GM10266 (cell line): ENCODE results near the gene C2CD4B.

Experiments used
- DNase-seq: peaks from one replicate; pipeline ENCODE4 v3.0.0; 2012; ENCODE audit errors: extremely low spot score
- TF ChIP-seq, protein P1 (sequence below): IDR thresholded peaks from 2 replicates; pipeline ENCODE4 v1.5.1; 2012; ENCODE audit warnings: mild to moderate bottlenecking, low read depth; ENCODE audit not compliant: control insufficient read depth, insufficient read depth; ENCODE audit errors: missing control alignments

C2CD4B gene

DNA sequence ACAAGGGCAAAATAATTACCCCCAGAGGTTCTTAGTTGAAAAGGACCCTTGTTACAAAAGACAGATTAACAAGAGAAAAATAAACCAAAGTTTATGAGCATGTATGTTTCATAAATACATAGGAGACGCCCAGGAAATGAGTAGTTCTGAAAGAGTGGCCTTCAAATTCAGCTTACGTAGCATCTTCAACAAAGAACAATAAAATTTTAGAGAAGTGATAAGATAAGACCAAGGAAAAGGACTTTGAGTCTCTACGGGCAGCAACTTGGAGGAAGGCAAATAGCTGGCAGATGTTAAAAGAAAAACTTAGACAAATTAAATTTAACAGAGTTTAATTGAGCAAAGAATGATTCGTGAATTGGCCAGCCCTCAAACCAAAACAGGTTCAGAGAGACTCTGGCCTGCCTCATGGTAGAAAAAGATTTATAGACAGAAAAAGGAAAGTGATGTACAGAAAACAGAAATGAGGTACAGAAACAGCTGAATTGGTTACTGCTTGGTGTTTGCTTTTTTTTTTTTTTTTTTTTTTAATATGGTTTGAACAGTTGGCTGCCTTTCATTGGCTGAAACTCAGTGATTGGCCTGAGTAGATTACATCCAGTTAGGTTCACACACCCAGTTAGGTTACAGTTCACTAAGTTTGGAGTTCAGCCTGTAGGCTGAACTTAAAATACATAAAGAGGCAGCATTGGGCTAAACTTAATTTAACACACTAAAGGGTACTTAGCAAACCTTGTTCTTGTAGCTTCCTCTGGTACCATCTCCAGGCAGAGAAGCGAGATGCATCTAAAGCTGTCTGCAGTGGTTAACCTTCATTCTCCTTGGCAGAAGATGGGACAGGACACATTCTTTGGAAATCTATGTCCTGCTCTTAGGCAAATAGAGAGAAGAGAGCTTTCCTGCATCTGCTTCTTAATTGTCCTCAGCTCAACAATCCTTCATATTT, 23.2 kb downstream of the C2CD4B start:
- TF ChIP-seq, protein P1, sequence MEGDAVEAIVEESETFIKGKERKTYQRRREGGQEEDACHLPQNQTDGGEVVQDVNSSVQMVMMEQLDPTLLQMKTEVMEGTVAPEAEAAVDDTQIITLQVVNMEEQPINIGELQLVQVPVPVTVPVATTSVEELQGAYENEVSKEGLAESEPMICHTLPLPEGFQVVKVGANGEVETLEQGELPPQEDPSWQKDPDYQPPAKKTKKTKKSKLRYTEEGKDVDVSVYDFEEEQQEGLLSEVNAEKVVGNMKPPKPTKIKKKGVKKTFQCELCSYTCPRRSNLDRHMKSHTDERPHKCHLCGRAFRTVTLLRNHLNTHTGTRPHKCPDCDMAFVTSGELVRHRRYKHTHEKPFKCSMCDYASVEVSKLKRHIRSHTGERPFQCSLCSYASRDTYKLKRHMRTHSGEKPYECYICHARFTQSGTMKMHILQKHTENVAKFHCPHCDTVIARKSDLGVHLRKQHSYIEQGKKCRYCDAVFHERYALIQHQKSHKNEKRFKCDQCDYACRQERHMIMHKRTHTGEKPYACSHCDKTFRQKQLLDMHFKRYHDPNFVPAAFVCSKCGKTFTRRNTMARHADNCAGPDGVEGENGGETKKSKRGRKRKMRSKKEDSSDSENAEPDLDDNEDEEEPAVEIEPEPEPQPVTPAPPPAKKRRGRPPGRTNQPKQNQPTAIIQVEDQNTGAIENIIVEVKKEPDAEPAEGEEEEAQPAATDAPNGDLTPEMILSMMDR: no peak
- DNase-seq: no peak

DNA sequence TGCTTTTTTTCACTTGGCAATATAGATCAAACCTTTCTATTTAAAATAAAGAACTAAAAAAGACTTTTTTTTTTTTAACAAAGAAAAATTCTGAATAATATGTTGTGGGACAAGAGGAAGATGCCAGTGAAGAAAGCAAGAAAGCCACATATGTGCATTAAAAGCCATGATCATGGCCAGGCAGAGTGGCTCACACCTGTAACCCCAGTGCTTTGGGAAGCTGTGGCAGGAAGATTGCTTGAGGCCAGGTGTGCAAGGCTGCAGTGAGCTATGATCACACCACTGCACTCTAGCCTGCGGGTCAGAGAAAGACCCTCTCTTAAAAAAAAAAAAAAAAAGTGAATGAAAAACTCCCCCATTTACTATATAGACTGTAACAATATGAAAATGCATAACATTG, 23.9 kb downstream of the C2CD4B start:
- no peak for DNase-seq
- TF ChIP-seq, protein P1: no peak

DNA sequence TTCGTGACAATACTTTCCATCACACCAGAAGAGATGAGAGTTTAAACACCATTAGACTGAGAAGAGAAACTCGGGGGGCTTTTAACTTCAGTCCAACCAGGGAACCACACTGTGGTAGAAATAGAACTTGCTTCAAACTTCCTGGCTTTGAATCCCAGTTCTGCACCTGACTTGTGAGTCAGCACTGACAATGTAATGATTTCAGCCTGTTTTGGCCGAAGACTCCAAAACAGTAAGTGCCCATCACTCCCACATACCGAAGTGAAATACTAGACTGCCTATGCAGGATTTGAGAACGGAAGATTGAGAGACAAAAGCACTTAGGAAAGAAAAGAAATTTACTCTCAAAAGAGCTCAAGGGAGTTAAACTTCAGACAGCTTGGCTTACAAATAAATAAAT, 27.0 kb downstream of the C2CD4B start:
- TF ChIP-seq, protein P1: no peak
- DNase-seq: no peak

DNA sequence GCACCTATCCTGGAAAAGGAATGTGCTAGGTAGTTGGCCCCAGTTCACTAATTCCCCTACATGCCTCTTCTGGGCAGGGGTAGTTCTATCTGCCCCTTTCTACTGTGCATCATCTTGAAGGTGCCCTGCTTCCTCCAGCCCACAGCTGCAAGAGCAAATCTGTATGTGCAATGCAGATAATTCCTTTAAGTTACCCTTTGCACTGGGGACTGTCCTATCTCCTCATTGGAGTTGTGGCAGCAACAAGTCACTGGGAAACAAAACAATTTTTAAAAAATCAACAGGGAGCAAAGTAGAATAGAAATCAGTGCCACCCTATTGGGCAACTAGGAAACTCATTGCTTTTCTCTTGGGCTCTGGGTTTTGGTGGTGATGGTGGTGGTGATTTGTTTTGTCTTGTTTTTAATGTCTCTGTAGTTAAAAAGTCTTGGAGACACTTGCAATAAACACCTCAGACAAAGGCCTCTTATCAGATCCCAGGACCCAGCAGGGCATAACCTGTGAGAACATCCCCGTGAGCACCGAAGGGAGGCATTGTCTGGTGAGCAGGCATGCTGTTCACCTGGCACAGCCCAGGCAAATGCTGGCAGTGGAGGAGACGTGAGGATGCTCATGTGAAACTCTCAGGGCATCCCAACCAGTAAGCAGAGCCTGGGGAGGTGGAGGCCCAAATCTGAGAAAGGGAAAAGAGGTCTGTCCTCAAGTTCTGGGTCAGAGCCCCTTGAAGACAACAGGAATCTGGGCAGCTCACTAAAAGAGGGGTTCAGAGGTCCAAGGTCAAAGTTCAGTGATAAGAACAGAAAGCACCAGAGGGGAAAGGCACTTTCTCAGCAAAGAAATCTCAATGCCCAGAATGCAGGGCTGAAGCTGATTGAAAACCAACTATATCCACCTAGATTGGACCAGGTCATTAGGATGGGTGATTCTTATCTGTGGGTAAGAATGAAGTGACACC, 27.9 kb downstream of the C2CD4B start:
- no peak for DNase-seq
- TF ChIP-seq, protein P1: no peak

DNA sequence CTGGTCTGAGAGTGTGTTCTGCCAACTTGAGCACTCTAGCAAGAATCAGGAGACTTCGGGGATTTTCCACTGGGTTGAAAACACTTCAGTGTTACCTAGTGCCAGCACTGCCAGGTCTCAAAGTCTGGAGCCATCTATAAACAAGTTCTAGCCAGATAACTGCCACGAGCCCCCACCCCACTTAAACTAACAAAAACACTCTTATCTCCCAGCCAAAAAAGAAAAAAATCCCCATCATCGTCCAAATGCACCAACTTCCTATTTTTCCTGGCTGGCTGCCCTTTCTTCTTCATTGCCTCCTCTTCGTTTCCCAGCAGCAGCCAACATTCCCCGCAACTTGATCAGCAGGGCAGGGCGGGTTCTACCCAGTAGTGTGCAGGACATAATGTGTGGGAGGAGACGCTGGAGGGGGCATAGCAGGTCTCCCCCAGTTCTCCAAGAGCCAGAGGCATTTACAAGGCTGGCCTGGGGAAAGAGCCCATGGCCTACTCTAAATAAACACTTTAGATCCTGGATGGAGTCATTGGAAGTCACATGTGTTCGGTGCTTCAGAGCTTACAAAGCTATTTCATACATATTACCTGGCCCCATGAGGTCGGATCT, 29.5 kb downstream of the C2CD4B start:
- DNase-seq: no peak
- TF ChIP-seq, protein P1: no peak

DNA sequence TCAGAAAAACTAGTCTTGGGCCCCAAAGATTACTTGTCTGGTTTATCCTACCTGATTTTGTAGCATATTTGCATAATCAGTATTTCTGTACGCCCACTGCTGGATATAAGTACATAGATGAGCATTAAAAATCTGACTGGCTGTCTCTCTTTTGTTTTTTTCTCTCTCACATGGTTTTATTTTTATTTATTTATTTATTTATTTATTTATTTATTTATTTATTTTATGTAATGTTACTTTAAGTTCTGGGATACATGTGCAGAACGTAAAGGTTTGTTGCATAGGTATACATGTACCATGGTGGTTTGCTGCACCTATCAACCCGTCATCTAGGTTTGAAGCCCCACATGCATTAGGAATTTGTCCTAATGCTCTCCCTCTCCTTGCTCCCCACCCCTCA, 31.9 kb downstream of the C2CD4B start:
- TF ChIP-seq, protein P1: no peak
- no peak for DNase-seq

DNA sequence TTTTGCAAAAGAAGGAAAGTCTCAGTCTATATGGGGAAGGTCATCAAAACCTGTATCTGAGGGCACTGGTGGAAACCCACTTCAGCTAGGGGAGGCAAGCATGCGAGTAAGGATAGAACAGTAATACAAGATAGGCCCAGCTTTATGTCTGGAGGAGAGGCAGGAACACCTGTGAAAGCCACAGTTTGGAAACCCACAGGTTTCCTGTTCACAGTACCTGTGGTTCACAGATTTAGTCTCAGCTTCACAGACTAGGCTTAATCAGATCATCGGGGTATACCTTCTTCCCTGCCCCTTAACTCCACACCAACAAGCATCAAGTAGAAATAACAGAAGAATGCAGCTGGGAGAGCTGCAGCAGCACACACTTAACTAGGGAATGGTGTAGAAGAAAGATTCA, 36.2 kb downstream of the C2CD4B start:
- DNase-seq: no peak
- TF ChIP-seq, protein P1: no peak
